Measurements from ENCODE around the gene MGARP. TPM values are rescaled to one million over a fixed set of nuclear protein-coding genes. Genes with fewer than 3 reads are reported as not detected.

MGARP gene
- total RNA-seq, 2 experiments from 2014 or later: 2.6 TPM; not detected in 1

DNA sequence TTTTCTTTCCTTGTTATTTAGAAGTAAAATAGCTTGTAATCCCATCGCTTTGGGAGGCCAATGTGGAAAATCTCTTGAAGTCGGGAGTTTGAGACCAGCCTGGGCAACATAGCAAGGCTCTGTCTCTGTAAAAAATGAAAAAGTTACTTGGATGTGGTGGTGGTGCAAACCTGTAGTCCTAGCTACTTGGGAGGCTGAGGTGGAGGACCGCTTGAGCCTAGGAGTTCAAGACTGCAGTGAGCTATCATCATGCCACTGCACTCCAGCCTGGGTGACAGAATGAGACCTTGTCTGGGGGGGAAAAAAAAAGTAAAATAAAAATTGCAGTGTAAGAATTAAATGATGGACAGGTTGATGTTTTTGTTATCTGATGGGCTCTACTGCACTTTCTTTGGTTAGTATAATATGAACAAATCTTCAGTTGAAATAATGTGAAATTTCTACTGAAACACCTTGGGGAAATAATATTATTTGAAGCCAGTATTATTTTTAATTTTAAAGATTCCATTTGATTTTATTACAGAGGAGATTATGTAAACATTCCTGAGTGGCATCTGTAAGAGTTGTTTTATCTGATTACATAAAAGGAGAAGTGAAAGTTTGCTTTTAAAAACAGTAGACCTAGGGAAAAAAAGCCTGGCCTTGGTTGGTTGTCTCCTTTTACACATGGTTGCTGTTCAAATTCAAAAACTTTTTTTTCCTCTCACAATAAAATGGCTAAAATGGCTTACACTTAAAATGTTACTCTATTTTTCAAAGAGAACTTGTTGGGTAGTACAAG lies 32.7 kb upstream of the MGARP start:
- Histone ChIP-seq H3K27ac (ENCODE audit: low read depth, low read length, poor library complexity, severe bottlenecking) (peak overlapping the region; percentile 79), H3K36me3 (ENCODE audit: insufficient read depth, low read length) (peaks cover 68% of the 10 kb centered on the region), H3K9me2 (ENCODE audit: insufficient read depth, low read length) (no peaks in the 10 kb centered on the region), H3K79me2 (ENCODE audit: insufficient read depth, low read depth, low read length) (peaks cover 100% of the 10 kb centered on the region), H4K20me1 (ENCODE audit: insufficient read depth, low read length) (peaks cover 9% of the 10 kb centered on the region; the same call in 1 of the 2 replicates), H3K9me3 (ENCODE audit: low read length) (peaks cover 18% of the 10 kb centered on the region), H3K4me3 (ENCODE audit: low read depth, low read length, poor library complexity, severe bottlenecking) (peak overlapping the region; percentile 54), H3K4me2 (ENCODE audit: low read length) (peak overlapping the region; percentile 79), H2AFZ (ENCODE audit: low read length) (no peak overlapping the region), H3K4me1 (ENCODE audit: insufficient read depth, low read length, poor library complexity, severe bottlenecking) (peaks cover 79% of the 10 kb centered on the region)
- POLR2A ChIA-PET: interaction anchor here (0.9 to 2.5 kb wide), 7 partner anchors 10 to 244 kb away, joined by 4 to 15 read pairs (median 7); partner anchors contain the start of genes NAA15, NDUFC1 and SETD7
- TF ChIP-seq EZH2phosphoT487 (IDR thresholded peaks at IDR 0.05; ENCODE audit: borderline replicate concordance, low read depth, low read length): no peak
- TF ChIP-seq, protein P1, sequence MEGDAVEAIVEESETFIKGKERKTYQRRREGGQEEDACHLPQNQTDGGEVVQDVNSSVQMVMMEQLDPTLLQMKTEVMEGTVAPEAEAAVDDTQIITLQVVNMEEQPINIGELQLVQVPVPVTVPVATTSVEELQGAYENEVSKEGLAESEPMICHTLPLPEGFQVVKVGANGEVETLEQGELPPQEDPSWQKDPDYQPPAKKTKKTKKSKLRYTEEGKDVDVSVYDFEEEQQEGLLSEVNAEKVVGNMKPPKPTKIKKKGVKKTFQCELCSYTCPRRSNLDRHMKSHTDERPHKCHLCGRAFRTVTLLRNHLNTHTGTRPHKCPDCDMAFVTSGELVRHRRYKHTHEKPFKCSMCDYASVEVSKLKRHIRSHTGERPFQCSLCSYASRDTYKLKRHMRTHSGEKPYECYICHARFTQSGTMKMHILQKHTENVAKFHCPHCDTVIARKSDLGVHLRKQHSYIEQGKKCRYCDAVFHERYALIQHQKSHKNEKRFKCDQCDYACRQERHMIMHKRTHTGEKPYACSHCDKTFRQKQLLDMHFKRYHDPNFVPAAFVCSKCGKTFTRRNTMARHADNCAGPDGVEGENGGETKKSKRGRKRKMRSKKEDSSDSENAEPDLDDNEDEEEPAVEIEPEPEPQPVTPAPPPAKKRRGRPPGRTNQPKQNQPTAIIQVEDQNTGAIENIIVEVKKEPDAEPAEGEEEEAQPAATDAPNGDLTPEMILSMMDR (conservative IDR thresholded peaks at IDR 0.05; ENCODE audit: low read length): no peak
- DNase-seq (ENCODE audit: low spot score): peak; percentile 67
- BruUV-seq (replicated peaks): TSS peak; percentile 13
- intact Hi-C loops (cut with micrococcal nuclease; ENCODE audit: unreplicated experiment): loop anchor here (1.0 kb wide), 1 partner anchor 141 kb away; no protein-coding TSS in a partner anchor
- CTCF ChIA-PET (ENCODE audit: unreplicated experiment): interaction anchor here (0.8 to 1.0 kb wide), 2 partner anchors 12 to 282 kb away, joined by 3 to 4 read pairs; partner anchors contain the start of gene NAA15

DNA sequence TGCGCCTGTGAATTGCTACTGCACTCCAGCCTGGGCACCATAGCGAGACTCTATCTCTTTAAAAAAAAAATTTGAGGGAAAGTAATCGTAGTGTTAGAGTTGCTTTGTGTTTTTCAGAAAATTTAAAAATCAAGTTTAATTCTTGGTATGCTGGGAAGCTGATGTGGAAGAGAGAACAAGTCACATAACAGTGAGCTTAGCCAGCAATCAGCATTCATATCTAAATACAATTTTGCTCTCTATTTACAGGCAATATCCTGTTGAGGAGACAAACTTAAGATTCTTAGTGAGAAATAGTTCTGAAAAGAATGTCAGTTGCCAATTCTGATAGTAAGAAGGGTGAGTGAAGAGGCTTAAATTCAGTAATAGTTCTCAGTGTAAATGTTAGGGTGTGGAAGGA lies 31.9 kb upstream of the MGARP start:
- intact Hi-C loops (cut with micrococcal nuclease; ENCODE audit: unreplicated experiment): loop anchor here (1.0 kb wide), 1 partner anchor 141 kb away; no protein-coding TSS in a partner anchor
- H3K27ac ChIP-seq (ENCODE audit: low read depth, low read length, poor library complexity, severe bottlenecking): peak overlapping the region; percentile 79
- peaks cover 12% of the 10 kb centered on the region; the same call in 1 of the 2 replicates for H4K20me1 ChIP-seq (ENCODE audit: insufficient read depth, low read length)
- ChIA-PET POLR2A (interaction anchor here (0.9 to 2.5 kb wide), 12 partner anchors 10 to 244 kb away, joined by 3 to 15 read pairs (median 4); partner anchors contain the start of genes NAA15, NDUFC1 and SETD7), CTCF (ENCODE audit: unreplicated experiment) (interaction anchor here (0.8 to 1.0 kb wide), 2 partner anchors 11 to 281 kb away, joined by 3 to 4 read pairs; partner anchors contain the start of gene NAA15)
- DNase-seq (ENCODE audit: low spot score): no peak
- no peaks in the 10 kb centered on the region for H3K9me2 ChIP-seq (ENCODE audit: insufficient read depth, low read length)
- H2AFZ ChIP-seq (ENCODE audit: low read length): no peak overlapping the region
- H3K4me2 ChIP-seq (ENCODE audit: low read length): peak overlapping the region; percentile 79
- H3K79me2 ChIP-seq (ENCODE audit: insufficient read depth, low read depth, low read length): peaks cover 100% of the 10 kb centered on the region
- BruUV-seq (replicated peaks): no TSS peak
- H3K36me3 ChIP-seq (ENCODE audit: insufficient read depth, low read length): peaks cover 68% of the 10 kb centered on the region
- H3K4me1 ChIP-seq (ENCODE audit: insufficient read depth, low read length, poor library complexity, severe bottlenecking): peaks cover 84% of the 10 kb centered on the region
- H3K9me3 ChIP-seq (ENCODE audit: low read length): peaks cover 12% of the 10 kb centered on the region
- TF ChIP-seq, protein P1 (conservative IDR thresholded peaks at IDR 0.05; ENCODE audit: low read length): no peak
- no peak for TF ChIP-seq EZH2phosphoT487 (IDR thresholded peaks at IDR 0.05; ENCODE audit: borderline replicate concordance, low read depth, low read length)
- H3K4me3 ChIP-seq (ENCODE audit: low read depth, low read length, poor library complexity, severe bottlenecking): no peak overlapping the region
